GM12891 (cell line): Measurements from ENCODE around the gene GLMN.

Experiments used
- POLR2A ChIP-seq: IDR thresholded peaks from 2 replicates; pipeline ENCODE4 v1.6.1; 2011; ENCODE audit warnings: low read depth, low read length, control low read depth
- TAF1 ChIP-seq: IDR thresholded peaks from 2 replicates; pipeline ENCODE4 v1.6.1; 2011; ENCODE audit warnings: low read depth, low read length, control low read depth

DNA sequence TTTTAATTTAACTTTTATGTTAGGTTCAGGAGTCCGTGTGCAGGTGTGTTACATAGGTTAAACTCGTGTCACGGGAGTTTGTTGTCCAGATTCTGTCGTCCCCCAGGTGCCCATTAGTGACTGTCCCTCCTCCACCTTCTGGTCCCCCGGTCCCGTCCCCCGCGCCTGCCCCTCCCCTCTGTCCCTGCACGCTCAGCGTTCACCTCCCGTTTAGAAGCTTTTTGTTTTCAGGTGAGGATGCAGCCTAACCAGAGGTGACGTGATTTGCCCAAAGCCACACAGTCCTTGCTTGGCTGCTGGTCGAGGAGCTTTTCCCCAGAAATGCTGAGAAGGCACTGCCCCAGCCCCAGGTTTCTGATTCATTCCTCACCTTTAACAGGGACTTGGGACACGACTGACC is 80.2 kb downstream of the GLMN start:
- TF ChIP-seq TAF1 (no peak), POLR2A (no peak)
